ENCODE results near the gene SLC31A2. TPM values are rescaled to one million over a fixed set of nuclear protein-coding genes. Genes with fewer than 3 reads are reported as not detected.
A peak's percentile ranks its signal among the peaks of the same experiment; 100 is the strongest.
"Not testable (repeated sequence)": the region's sequence is repeated elsewhere in the genome, so short reads cannot be mapped to it uniquely, and the experiment has no call there.

Gene SLC31A2
- polyA plus RNA-seq, 1 of the 3 experiments (the other 2 are of a cell fraction) = 6.4 TPM

- TF ChIP-seq CTCF (IDR thresholded peaks at IDR 0.05) (peak; percentile 42), RAD21 (IDR thresholded peaks at IDR 0.05; ENCODE audit: low read length) (peak; percentile 10; the same call in 1 of the 2 replicates)
Measured at GRCh38 chr9:113150670-113151611, at the start of gene SLC31A2 (continued).

DNA sequence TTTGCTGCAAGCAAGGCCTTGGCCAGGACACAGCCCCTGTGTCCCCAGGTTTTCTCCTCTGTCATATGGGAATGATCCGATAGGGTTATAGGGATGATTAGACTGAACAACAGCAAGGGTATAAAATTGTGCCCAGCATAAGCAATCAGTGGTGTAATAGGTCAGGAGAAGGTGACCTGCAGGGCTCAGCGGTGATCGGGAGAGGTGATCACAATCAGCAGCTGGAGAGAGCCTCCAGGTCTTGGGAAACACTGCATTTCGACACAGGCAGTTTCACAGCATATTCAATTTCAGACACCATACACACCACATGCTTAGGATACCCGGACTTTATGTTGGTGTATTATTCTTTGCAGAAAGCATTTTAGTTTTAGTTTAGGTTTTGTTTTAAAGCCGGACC, 45.5 kb upstream of the SLC31A2 start:
- H2AFZ ChIP-seq (ENCODE audit: low read depth); H3F3A ChIP-seq (replicated peaks; ENCODE audit: insufficient read depth); POLR2A ChIA-PET; H3K9ac ChIP-seq; H3K4me2 ChIP-seq; DNase-seq; H3K9me3 ChIP-seq; H3K27me3 ChIP-seq (ENCODE audit: insufficient read depth); H3K79me2 ChIP-seq (ENCODE audit: insufficient read depth); H3K9me2 ChIP-seq; CTCF ChIA-PET; H3K27ac ChIP-seq (ENCODE audit: low read depth in 2 of 2, low read length in 1 of 2); H3K4me3 ChIP-seq (ENCODE audit: low read depth in 2 of 2, low read length in 1 of 2); H3K36me3 ChIP-seq (replicated peaks in 1 of 2; ENCODE audit: control insufficient read depth in 1 of 2, insufficient read depth in 2 of 2, low read length in 1 of 2); H4K20me1 ChIP-seq (ENCODE audit: insufficient read depth); H3K4me1 ChIP-seq (ENCODE audit: control insufficient read depth in 1 of 2, insufficient read depth in 2 of 2, low read depth in 1 of 2, low read length in 1 of 2): not testable (repeated sequence)
- WGBS (ENCODE audit: low lambda C conversion rate) = no CpG with 5 or more reads among the region's 6 CpGs

GRCh38 chr9:113111065-113111951, 39.5 kb upstream of the SLC31A2 start:
- H3F3A ChIP-seq (replicated peaks; ENCODE audit: insufficient read depth); H3K9ac ChIP-seq; H3K27ac ChIP-seq (ENCODE audit: low read depth in 2 of 2, low read length in 1 of 2); H3K4me1 ChIP-seq (ENCODE audit: control insufficient read depth in 1 of 2, insufficient read depth in 2 of 2, low read depth in 1 of 2, low read length in 1 of 2); H2AFZ ChIP-seq (ENCODE audit: low read depth); H3K4me2 ChIP-seq; H3K79me2 ChIP-seq (ENCODE audit: insufficient read depth); POLR2A ChIA-PET; H3K4me3 ChIP-seq (ENCODE audit: low read depth in 2 of 2, low read length in 1 of 2); H3K36me3 ChIP-seq (replicated peaks in 1 of 2; ENCODE audit: control insufficient read depth in 1 of 2, insufficient read depth in 2 of 2, low read length in 1 of 2); H3K9me3 ChIP-seq; H4K20me1 ChIP-seq (ENCODE audit: insufficient read depth); H3K9me2 ChIP-seq; H3K27me3 ChIP-seq (ENCODE audit: insufficient read depth): not testable (repeated sequence)
- WGBS (ENCODE audit: low lambda C conversion rate) = 6% methylated on average over 3 of the region's 56 CpGs
- peak; percentile 73 for TF ChIP-seq CTCF (IDR thresholded peaks at IDR 0.05)
- peak; percentile 60 for DNase-seq
- CTCF ChIA-PET = interaction anchor here (0.6 to 2.4 kb wide), 38 partner anchors 10 to 276 kb away, joined by 3 to 78 read pairs (median 6); partner anchors contain the start of genes CDC26, FKBP15, PRPF4 and SLC31A1

All from SK-N-SH (cell line).